Gastrocnemius medialis (tissue), 4 donors: ENCODE data around the gene CDCP2.

Source experiments
- POLR2A ChIP-seq, 2 donors: fragments of 450-650 bp; IDR thresholded peaks; one replicate each; pipeline ENCODE4 v1.6.1; 2017; ENCODE audit warnings: antibody characterized with exemption in 2 of 2, mild to moderate bottlenecking in 2 of 2, moderate library complexity in 2 of 2
- TF ChIP-seq, protein P1 (sequence below), 5 experiments: fragments of 450-650 bp in 3 of 5; fragments of 200-600 bp in 2 of 5; sonication (generic) in 2 of 5; IDR thresholded peaks in 4 of 5; conservative IDR thresholded peaks in 1 of 5; 1 replicate in 4 of 5; 2 replicates in 1 of 5; pipeline ENCODE4 v1.5.1; 2016 to 2019; ENCODE audit warnings: antibody characterized with exemption in 5 of 5, mild to moderate bottlenecking in 3 of 5, moderate library complexity in 3 of 5

DNA sequence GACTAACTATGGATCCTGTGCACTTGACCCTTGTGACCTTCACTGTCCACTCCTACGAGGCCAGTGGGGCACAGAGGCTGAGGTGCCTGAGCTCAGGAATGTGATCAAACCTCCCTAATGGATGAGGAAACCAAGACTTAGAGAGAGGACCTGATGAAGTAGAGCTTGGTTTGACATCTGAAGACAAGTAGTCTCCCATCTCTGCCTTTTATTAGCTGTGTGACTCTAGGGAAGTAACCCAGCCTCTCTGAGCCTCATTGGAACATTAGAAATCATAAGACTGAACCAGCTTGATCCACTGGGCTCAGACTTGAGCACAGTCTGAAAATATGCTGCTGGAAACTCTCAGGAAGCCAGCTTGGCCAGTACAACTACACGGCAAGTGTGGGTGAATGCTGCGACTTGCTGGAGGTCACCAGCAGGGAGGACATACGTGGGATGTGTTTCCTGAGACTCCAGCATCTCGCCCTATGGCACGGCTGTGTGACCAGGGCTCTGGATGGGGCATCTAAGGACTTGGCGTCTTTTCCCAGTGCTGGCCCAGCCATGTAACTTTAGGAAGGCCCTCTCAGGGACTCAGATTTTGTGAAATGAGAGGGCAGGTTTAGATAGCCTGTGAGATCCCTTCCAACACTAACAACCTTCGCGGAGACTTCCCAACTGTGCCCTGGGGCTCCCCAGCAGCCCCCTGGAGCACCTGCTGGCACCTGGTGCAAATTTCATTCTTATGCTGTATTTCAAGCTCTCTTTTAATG is 10.5 kb downstream of the CDCP2 start:
- TF ChIP-seq, protein P1, sequence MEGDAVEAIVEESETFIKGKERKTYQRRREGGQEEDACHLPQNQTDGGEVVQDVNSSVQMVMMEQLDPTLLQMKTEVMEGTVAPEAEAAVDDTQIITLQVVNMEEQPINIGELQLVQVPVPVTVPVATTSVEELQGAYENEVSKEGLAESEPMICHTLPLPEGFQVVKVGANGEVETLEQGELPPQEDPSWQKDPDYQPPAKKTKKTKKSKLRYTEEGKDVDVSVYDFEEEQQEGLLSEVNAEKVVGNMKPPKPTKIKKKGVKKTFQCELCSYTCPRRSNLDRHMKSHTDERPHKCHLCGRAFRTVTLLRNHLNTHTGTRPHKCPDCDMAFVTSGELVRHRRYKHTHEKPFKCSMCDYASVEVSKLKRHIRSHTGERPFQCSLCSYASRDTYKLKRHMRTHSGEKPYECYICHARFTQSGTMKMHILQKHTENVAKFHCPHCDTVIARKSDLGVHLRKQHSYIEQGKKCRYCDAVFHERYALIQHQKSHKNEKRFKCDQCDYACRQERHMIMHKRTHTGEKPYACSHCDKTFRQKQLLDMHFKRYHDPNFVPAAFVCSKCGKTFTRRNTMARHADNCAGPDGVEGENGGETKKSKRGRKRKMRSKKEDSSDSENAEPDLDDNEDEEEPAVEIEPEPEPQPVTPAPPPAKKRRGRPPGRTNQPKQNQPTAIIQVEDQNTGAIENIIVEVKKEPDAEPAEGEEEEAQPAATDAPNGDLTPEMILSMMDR (IDR thresholded peaks at IDR 0.05 in 4 of 5, conservative IDR thresholded peaks at IDR 0.05 in 1 of 5), result no peak
- no peak for TF ChIP-seq POLR2A (IDR thresholded peaks at IDR 0.05)
